ENCODE data around the gene CCDC196.

CCDC196 gene

GRCh38 chr14:66507181-66507721 is 21.1 kb downstream of the CCDC196 start:
- Histone ChIP-seq H3K9me3 (ENCODE audit: control insufficient read depth, insufficient read depth, low read depth, low read length) (no peaks in the 10 kb centered on the region), H3K27ac (ENCODE audit: extremely low read depth, low read depth, low read length) (peak overlapping the region; percentile 95), H3K4me1 (ENCODE audit: control insufficient read depth, insufficient read depth, low read length) (peaks cover 7% of the 10 kb centered on the region), H3K4me3 (ENCODE audit: low read depth, low read length) (peak overlapping the region; percentile 93), H3K36me3 (ENCODE audit: control insufficient read depth in 2 of 2, insufficient read depth in 1 of 2, low read length in 2 of 2) (no peaks in the 10 kb centered on the region)
- CTCF ChIA-PET: interaction anchor here (0.6 to 2.0 kb wide), 6 partner anchors 8 to 203 kb away, joined by 3 to 6 read pairs (median 4); no protein-coding TSS in a partner anchor
- TF ChIP-seq ZSCAN30 (tag by site-specific recombination; IDR thresholded peaks at IDR 0.05): no peak
- TF ChIP-seq ZNF747 (tag by site-specific recombination; IDR thresholded peaks at IDR 0.05): no peak
- TF ChIP-seq ZNF311 (tag by site-specific recombination; IDR thresholded peaks at IDR 0.05; ENCODE audit: borderline replicate concordance): no peak
- no peak for TF ChIP-seq ZXDB (tag by site-specific recombination; IDR thresholded peaks at IDR 0.05)
- no peak for TF ChIP-seq ZNF677 (tag by site-specific recombination; IDR thresholded peaks at IDR 0.05)
- no peak for TF ChIP-seq MYNN (tag by site-specific recombination; IDR thresholded peaks at IDR 0.05; ENCODE audit: borderline replicate concordance)
- TF ChIP-seq, protein P1, sequence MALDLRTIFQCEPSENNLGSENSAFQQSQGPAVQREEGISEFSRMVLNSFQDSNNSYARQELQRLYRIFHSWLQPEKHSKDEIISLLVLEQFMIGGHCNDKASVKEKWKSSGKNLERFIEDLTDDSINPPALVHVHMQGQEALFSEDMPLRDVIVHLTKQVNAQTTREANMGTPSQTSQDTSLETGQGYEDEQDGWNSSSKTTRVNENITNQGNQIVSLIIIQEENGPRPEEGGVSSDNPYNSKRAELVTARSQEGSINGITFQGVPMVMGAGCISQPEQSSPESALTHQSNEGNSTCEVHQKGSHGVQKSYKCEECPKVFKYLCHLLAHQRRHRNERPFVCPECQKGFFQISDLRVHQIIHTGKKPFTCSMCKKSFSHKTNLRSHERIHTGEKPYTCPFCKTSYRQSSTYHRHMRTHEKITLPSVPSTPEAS (tag by site-specific recombination; IDR thresholded peaks at IDR 0.05): peak; percentile 15; the same call in 1 of the 2 replicates
- TF ChIP-seq ZFHX2 (tag by site-specific recombination; conservative IDR thresholded peaks at IDR 0.05): no peak
- TF ChIP-seq MEIS1 (CRISPR knock-in tag; IDR thresholded peaks at IDR 0.05; ENCODE audit: borderline replicate concordance): no peak
- TF ChIP-seq ZNF777 (tag by site-specific recombination; IDR thresholded peaks at IDR 0.05; ENCODE audit: borderline replicate concordance): peak; percentile 50; the same call in 1 of the 2 replicates
- no peak for TF ChIP-seq ZNF202 (tag by site-specific recombination; IDR thresholded peaks at IDR 0.05; ENCODE audit: borderline replicate concordance)
- no peak for TF ChIP-seq YY1 (tag by site-specific recombination; IDR thresholded peaks at IDR 0.05)
- no peak for TF ChIP-seq FEZF1 (tag by site-specific recombination; IDR thresholded peaks at IDR 0.05)
- no peak for TF ChIP-seq KLF1 (tag by site-specific recombination; IDR thresholded peaks at IDR 0.05)
- TF ChIP-seq ZNF335 (tag by site-specific recombination; conservative IDR thresholded peaks at IDR 0.05): 0 out of 2 replicates have a peak, but pooled peaks have one; percentile 40
- TF ChIP-seq OVOL3 (tag by site-specific recombination; IDR thresholded peaks at IDR 0.05): no peak
- POLR2A ChIA-PET: interaction anchor here (0.6 to 1.6 kb wide), 7 partner anchors 9 to 904 kb away, joined by 3 to 15 read pairs (median 3); no protein-coding TSS in a partner anchor

DNA sequence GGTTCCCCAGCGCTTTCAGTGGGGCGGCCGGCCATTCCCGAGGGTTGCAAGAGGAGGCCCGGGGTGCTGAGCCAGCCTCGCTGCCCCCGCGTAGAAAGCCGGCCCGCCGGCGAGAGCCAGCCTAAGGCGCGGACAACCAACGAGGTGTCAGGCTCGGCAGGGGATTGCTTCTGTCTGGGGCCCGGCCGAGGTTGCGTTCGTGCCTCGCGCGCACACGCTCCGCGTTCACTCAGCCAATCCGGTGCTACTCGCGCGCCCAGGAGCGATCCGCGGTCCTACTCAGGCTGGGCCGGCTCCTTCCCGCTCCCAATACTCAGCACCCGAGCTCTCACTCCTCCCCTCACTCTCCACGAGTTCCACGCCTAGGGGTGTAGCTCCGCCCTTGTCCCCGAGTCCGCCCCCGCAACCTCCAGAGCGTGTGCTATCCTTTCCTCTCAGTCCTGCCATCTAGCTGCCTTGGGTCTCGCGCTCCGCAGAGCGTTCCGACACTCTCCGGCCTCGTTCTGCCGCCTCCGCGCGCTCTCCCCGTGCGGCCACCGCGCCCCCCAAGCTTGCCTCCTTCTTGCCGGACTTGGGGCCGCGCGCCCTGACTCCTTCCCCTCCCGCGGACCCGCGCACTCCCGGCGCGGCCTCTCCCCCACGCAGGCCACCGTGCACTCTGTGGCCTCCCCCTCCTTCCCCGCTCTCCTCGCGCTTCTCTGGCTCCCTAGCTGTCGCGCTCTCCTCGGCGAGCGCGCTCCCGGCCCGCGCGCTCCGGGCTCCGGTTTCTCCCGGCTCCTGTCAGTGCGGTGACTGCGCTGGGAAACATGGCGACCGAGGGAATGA is 21.8 kb downstream of the CCDC196 start, which contains the start of gene GPHN:
TSS of gene GPHN (plus strand) at position 426 of the 825 bp plus-strand sequence.
- POLR2A ChIA-PET: interaction anchor here (0.6 to 1.6 kb wide), 9 partner anchors 10 to 1650 kb away, joined by 3 to 15 read pairs (median 3); no protein-coding TSS in a partner anchor
- H3K9me3 ChIP-seq (ENCODE audit: control insufficient read depth, insufficient read depth, low read depth, low read length): no peaks in the 10 kb centered on the region
- peak within 1 kb of the TSS; percentile 95 for H3K27ac ChIP-seq (ENCODE audit: extremely low read depth, low read depth, low read length)
- peaks cover 8% of the 10 kb centered on the region for H3K4me1 ChIP-seq (ENCODE audit: control insufficient read depth, insufficient read depth, low read length)
- peak within 1 kb of the TSS; percentile 93 for H3K4me3 ChIP-seq (ENCODE audit: low read depth, low read length)
- no peaks in the 10 kb centered on the region for H3K36me3 ChIP-seq (ENCODE audit: control insufficient read depth in 2 of 2, insufficient read depth in 1 of 2, low read length in 2 of 2)
- CTCF ChIA-PET: interaction anchor here (0.6 to 2.0 kb wide), 8 partner anchors 9 to 559 kb away, joined by 3 to 6 read pairs (median 4); no protein-coding TSS in a partner anchor
- no peak for TF ChIP-seq ZNF664 (tag by site-specific recombination; IDR thresholded peaks at IDR 0.05)
- TF ChIP-seq SP3 (tag by site-specific recombination; IDR thresholded peaks at IDR 0.05): peak; percentile 82
- TF ChIP-seq MZF1 (tag by site-specific recombination; IDR thresholded peaks at IDR 0.05; ENCODE audit: borderline replicate concordance): no peak
- no peak for TF ChIP-seq ZNF830 (tag by site-specific recombination; IDR thresholded peaks at IDR 0.05; ENCODE audit: low read depth)
- no peak for TF ChIP-seq ZNF548 (tag by site-specific recombination; IDR thresholded peaks at IDR 0.05)
- TF ChIP-seq ZNF146 (tag by site-specific recombination; IDR thresholded peaks at IDR 0.05): peak; percentile 24; the same call in 1 of the 2 replicates
- TF ChIP-seq ZNF121 (tag by site-specific recombination; IDR thresholded peaks at IDR 0.05): no peak
- TF ChIP-seq, protein P2, sequence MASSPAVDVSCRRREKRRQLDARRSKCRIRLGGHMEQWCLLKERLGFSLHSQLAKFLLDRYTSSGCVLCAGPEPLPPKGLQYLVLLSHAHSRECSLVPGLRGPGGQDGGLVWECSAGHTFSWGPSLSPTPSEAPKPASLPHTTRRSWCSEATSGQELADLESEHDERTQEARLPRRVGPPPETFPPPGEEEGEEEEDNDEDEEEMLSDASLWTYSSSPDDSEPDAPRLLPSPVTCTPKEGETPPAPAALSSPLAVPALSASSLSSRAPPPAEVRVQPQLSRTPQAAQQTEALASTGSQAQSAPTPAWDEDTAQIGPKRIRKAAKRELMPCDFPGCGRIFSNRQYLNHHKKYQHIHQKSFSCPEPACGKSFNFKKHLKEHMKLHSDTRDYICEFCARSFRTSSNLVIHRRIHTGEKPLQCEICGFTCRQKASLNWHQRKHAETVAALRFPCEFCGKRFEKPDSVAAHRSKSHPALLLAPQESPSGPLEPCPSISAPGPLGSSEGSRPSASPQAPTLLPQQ (tag by site-specific recombination; IDR thresholded peaks at IDR 0.05): 0 out of 2 replicates have a peak, but pooled peaks have one; percentile 70
- no peak for TF ChIP-seq ZNF239 (tag by site-specific recombination; IDR thresholded peaks at IDR 0.05)
- TF ChIP-seq, protein P3, sequence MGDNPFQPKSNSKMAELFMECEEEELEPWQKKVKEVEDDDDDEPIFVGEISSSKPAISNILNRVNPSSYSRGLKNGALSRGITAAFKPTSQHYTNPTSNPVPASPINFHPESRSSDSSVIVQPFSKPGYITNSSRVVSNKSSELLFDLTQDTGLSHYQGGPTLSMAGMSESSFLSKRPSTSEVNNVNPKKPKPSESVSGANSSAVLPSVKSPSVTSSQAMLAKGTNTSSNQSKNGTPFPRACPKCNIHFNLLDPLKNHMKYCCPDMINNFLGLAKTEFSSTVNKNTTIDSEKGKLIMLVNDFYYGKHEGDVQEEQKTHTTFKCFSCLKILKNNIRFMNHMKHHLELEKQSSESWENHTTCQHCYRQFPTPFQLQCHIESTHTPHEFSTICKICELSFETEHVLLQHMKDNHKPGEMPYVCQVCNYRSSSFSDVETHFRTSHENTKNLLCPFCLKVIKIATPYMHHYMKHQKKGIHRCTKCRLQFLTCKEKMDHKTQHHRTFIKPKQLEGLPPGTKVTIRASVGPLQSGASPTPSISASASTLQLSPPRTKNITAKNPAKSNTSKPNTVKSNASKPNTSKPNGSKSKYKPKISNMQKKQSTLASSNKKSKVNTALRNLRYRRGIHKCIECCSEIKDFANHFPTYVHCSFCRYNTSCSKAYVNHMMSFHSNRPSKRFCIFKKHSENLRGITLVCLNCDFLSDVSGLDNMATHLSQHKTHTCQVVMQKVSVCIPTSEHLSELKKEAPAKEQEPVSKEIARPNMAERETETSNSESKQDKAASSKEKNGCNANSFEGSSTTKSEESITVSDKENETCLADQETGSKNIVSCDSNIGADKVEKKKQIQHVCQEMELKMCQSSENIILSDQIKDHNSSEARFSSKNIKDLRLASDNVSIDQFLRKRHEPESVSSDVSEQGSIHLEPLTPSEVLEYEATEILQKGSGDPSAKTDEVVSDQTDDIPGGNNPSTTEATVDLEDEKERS (tag by site-specific recombination; IDR thresholded peaks at IDR 0.05): peak; percentile 18; the same call in 1 of the 2 replicates
- TF ChIP-seq, protein P4, sequence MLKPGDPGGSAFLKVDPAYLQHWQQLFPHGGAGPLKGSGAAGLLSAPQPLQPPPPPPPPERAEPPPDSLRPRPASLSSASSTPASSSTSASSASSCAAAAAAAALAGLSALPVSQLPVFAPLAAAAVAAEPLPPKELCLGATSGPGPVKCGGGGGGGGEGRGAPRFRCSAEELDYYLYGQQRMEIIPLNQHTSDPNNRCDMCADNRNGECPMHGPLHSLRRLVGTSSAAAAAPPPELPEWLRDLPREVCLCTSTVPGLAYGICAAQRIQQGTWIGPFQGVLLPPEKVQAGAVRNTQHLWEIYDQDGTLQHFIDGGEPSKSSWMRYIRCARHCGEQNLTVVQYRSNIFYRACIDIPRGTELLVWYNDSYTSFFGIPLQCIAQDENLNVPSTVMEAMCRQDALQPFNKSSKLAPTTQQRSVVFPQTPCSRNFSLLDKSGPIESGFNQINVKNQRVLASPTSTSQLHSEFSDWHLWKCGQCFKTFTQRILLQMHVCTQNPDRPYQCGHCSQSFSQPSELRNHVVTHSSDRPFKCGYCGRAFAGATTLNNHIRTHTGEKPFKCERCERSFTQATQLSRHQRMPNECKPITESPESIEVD (tag by site-specific recombination; IDR thresholded peaks at IDR 0.05): no peak
